CD4-positive, alpha-beta memory T cell (primary cell): ENCODE measurements around the gene CLCN5. TPM values are rescaled to one million over a fixed set of nuclear protein-coding genes. Genes with fewer than 3 reads are reported as not detected.

ENCODE experiments used
- CTCF ChIA-PET: fragments of 350-600 bp; sonication (Branson Sonifier 250); formaldehyde crosslinking; loops from one replicate; lab custom pipeline; 2021; ENCODE audit warnings: inconsistent platforms; ENCODE audit not compliant: partially characterized antibody; lab: Charles Lee
- POLR2A ChIA-PET: fragments of 350-600 bp; sonication (Branson Sonifier 250); formaldehyde crosslinking; loops from one replicate; lab custom pipeline; 2021; ENCODE audit not compliant: partially characterized antibody; lab: Charles Lee
- DNase-seq, 5 donors: peaks; one replicate each; pipeline versions ENCODE4 v3.0.0 to v3.0.0-alpha.2; 2020 to 2022; ENCODE audit warnings: mixed read lengths in 1 of 5
- H3K27ac ChIP-seq: one replicate; pipeline ENCODE4 v1.7.0; 2013; ENCODE audit warnings: low read depth, low read length
- H3K27me3 ChIP-seq: 2 replicates; pipeline ENCODE4 v1.7.0; 2013; ENCODE audit warnings: mild to moderate bottlenecking, low read length, moderate library complexity; ENCODE audit not compliant: insufficient read depth
- H3K36me3 ChIP-seq: 2 replicates; pipeline ENCODE4 v1.7.0; 2013; ENCODE audit warnings: mild to moderate bottlenecking, low read length, moderate library complexity; ENCODE audit not compliant: insufficient read depth
- H3K4me1 ChIP-seq: 2 replicates; pipeline ENCODE4 v1.7.0; 2013; ENCODE audit warnings: mild to moderate bottlenecking, low read length, moderate library complexity; ENCODE audit not compliant: insufficient read depth
- H3K4me3 ChIP-seq, 2 donors: one replicate each; pipeline ENCODE4 v1.7.0; 2013; ENCODE audit warnings: low read length in 2 of 2, mild to moderate bottlenecking in 1 of 2
- H3K9me3 ChIP-seq, 2 donors: one replicate each; pipeline ENCODE4 v1.7.0; 2013; ENCODE audit warnings: low read length in 2 of 2, control low read depth in 1 of 2; ENCODE audit not compliant: control insufficient read depth in 1 of 2
- H3K27ac Mint-ChIP-seq, 7 donors: one replicate each; pipeline ENCODE4 v1.8.0; 2020 to 2021; ENCODE audit warnings: mixed read lengths in 7 of 7, mild to moderate bottlenecking in 6 of 7, inconsistent platforms in 3 of 7, moderate library complexity in 3 of 7
- H3K27me3 Mint-ChIP-seq, 2 donors: one replicate each; pipeline ENCODE4 v1.8.0; 2020 to 2021; ENCODE audit warnings: mixed read lengths in 2 of 2
- H3K36me3 Mint-ChIP-seq, 2 donors: one replicate each; pipeline ENCODE4 v1.8.0; 2020 to 2021; ENCODE audit warnings: mixed read lengths in 2 of 2, inconsistent platforms in 1 of 2, mild to moderate bottlenecking in 1 of 2
- H3K4me1 Mint-ChIP-seq, 4 donors: one replicate each; pipeline ENCODE4 v1.8.0; 2020 to 2021; ENCODE audit warnings: mixed read lengths in 4 of 4, mild to moderate bottlenecking in 1 of 4
- H3K4me3 Mint-ChIP-seq, 8 donors: one replicate each; pipeline ENCODE4 v1.8.0; 2020 to 2021; ENCODE audit warnings: mixed read lengths in 8 of 8, mild to moderate bottlenecking in 7 of 8, moderate library complexity in 6 of 8, inconsistent platforms in 3 of 8
- H3K9me3 Mint-ChIP-seq, 8 donors: one replicate each; pipeline ENCODE4 v1.8.0; 2020 to 2021; ENCODE audit warnings: mixed read lengths in 8 of 8, mild to moderate bottlenecking in 5 of 8, inconsistent platforms in 3 of 8, moderate library complexity in 1 of 8
- intact Hi-C: fragments of 100-400 bp; cut with micrococcal nuclease; formaldehyde crosslinking; loops from one replicate; pipeline ENCODE4 v1.15.1; 2023
- polyA plus RNA-seq, 2 donors: library from polyadenylated mRNA; unstranded; fragments of 300-500 nt; fragmentation: Illumina TruSeq; gene quantifications; one replicate each; pipeline ENCODE4 v1.2.3, GENCODE V29; 2021
- total RNA-seq, 2 experiments: library from RNA; stranded (reverse); gene quantifications; one replicate each; pipeline ENCODE4 v1.2.3, GENCODE V29; 2021

CLCN5 gene
- total and polyA plus RNA-seq, 4 experiments from 2014 or later: 0.50 to 2.4 (median 1.3) TPM

DNA sequence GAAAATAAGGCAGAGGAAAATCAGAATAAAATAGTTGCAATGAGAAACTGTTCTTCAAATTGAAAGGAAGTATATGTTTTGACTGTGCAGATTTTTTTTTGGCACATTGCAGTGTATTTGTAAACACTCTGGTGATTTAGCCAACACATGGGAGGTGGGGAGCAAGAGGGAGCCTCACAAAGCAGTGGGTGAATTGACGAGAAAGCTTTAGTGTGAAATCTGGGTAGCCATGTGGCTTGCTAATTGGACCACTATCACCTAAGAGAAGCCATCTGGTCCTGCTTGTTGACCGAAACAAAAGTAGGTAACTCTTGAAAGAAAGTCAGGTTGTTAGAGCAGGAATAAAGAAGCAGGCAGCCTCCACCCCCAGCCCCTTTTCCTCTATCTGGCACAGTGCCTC is 10.4 kb downstream of the CLCN5 start:
- no peaks in the 10 kb centered on the region for H3K4me1 ChIP-seq
- Mint-ChIP-seq H3K4me1 (no peaks in the 10 kb centered on the region), H3K27me3 (no peaks in the 10 kb centered on the region), H3K4me3 (no peak overlapping the region), H3K9me3 (no peaks in the 10 kb centered on the region), H3K36me3 (no peaks in the 10 kb centered on the region), H3K27ac (no peak overlapping the region)
- CTCF ChIA-PET: no interaction called here
- no peak overlapping the region for H3K27ac ChIP-seq
- POLR2A ChIA-PET: no interaction called here
- no peak for DNase-seq
- H3K36me3 ChIP-seq: no peaks in the 10 kb centered on the region
- H3K27me3 ChIP-seq: no peaks in the 10 kb centered on the region
- no peaks in the 10 kb centered on the region for H3K9me3 ChIP-seq
- intact Hi-C loops: no loop called here
- no peak overlapping the region for H3K4me3 ChIP-seq

DNA sequence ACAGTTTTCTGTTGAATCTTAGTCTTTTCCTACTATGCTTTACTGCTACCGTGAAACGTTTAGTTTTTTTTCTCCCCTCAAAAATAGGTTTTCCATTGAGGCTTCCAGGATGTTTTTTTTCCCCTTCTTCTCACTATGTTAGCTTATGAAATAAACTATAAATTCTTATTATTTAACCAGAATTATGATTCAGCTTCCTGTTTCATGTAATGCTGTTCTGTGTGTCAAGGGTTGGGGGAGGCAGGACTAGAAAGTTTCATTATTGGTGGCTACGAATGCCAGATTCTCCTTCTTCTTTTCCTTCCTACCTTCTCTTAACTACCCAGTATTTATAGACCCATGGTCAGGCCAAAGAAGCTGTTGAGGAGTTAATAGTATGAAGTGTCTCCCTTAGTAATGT is 11.8 kb downstream of the CLCN5 start:
- Histone ChIP-seq H3K27me3 (no peaks in the 10 kb centered on the region), H3K9me3 (no peaks in the 10 kb centered on the region), H3K27ac (no peak overlapping the region), H3K4me1 (no peaks in the 10 kb centered on the region), H3K36me3 (no peaks in the 10 kb centered on the region), H3K4me3 (no peak overlapping the region)
- CTCF ChIA-PET: no interaction called here
- no peaks in the 10 kb centered on the region for H3K36me3 Mint-ChIP-seq
- no peak for DNase-seq
- intact Hi-C loops: no loop called here
- POLR2A ChIA-PET: no interaction called here
- no peaks in the 10 kb centered on the region for H3K4me1 Mint-ChIP-seq
- no peaks in the 10 kb centered on the region for H3K9me3 Mint-ChIP-seq
- no peak overlapping the region for H3K4me3 Mint-ChIP-seq
- H3K27me3 Mint-ChIP-seq: no peaks in the 10 kb centered on the region
- no peak overlapping the region for H3K27ac Mint-ChIP-seq

DNA sequence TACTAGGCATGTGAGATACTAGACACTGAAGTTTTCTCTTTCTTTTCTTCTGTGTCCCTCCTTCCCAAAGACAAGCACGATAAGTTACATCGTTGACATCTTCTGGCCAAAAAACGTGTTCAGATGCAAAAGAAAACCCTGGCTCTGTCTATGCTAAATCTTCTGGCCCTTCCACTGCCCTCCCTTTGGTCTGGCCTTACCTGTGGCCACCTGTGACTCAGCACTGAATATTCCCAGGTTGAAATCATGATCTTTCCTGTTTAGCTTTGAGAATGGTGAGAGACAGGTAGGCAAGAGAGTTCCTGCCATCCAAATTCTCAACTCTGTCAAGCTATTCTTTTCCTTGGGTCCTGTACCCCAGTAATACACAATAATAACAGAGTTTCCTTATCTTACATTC is 12.3 kb downstream of the CLCN5 start:
- Histone ChIP-seq H3K36me3 (no peaks in the 10 kb centered on the region), H3K27ac (no peak overlapping the region), H3K4me1 (no peaks in the 10 kb centered on the region), H3K4me3 (no peak overlapping the region), H3K9me3 (no peaks in the 10 kb centered on the region), H3K27me3 (no peaks in the 10 kb centered on the region)
- no peaks in the 10 kb centered on the region for H3K36me3 Mint-ChIP-seq
- no peak overlapping the region for H3K4me3 Mint-ChIP-seq
- ChIA-PET POLR2A (no interaction called here), CTCF (no interaction called here)
- peaks cover 0 to 2% (median 0%) of the 10 kb centered on the region in 8 donors for H3K9me3 Mint-ChIP-seq
- DNase-seq: no peak
- no peak overlapping the region for H3K27ac Mint-ChIP-seq
- H3K4me1 Mint-ChIP-seq: no peaks in the 10 kb centered on the region
- no peaks in the 10 kb centered on the region for H3K27me3 Mint-ChIP-seq
- intact Hi-C loops: no loop called here

DNA sequence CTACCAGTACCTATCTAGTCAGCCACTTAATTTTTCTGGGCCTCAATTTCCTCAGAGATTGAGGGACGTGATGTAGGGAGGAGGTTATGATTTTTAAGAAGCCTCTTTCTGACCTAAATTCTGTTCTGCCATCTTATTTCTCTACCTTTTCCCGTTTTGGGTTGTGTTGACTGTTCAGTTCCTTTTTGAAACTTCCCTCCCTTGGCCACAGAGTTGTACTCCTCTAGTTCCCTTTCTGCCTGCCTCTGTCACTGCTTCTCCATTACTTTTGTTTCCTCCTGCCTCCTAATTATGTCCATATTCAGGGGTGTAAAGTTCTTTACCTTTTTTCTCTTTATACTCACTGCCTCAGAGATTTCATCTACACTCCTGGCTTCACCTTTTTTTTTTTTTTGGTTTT is 25.4 kb downstream of the CLCN5 start:
- no peak overlapping the region for H3K4me3 Mint-ChIP-seq
- intact Hi-C loops: no loop called here
- peaks cover 0 to 4% (median 0%) of the 10 kb centered on the region in 8 donors for H3K9me3 Mint-ChIP-seq
- no peak overlapping the region for H3K4me3 ChIP-seq
- no peak for DNase-seq
- H3K27ac Mint-ChIP-seq: no peak overlapping the region
- no peaks in the 10 kb centered on the region for H3K4me1 Mint-ChIP-seq
- no peaks in the 10 kb centered on the region for H3K9me3 ChIP-seq
- no peaks in the 10 kb centered on the region for H3K36me3 ChIP-seq
- POLR2A ChIA-PET: no interaction called here
- H3K36me3 Mint-ChIP-seq: peaks cover 0 to 5% of the 10 kb centered on the region in 2 donors
- no peak overlapping the region for H3K27ac ChIP-seq
- no peaks in the 10 kb centered on the region for H3K27me3 ChIP-seq
- no peaks in the 10 kb centered on the region for H3K27me3 Mint-ChIP-seq
- H3K4me1 ChIP-seq: no peaks in the 10 kb centered on the region
- CTCF ChIA-PET: no interaction called here

DNA sequence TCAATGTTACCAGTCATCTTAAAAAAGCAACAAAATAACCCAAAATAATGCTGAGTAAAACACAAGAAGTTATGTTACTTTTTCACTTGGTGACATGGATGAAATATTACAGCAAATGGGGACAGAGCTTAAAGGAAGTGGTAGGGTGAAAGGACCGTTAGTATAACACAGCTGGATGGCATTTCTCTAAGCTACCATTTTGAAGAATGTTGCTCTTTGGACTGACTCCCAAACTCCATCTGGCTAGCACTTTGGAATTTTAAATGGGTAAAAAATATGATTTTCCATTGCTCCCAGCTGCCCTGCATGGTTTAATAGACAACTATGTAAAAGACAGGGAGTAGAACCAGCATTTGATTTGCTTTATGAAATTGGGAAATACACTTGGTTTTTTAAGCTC is 27.6 kb downstream of the CLCN5 start:
- no peaks in the 10 kb centered on the region for H3K36me3 ChIP-seq
- Mint-ChIP-seq H3K4me1 (no peaks in the 10 kb centered on the region), H3K9me3 (peaks cover 0 to 2% (median 0%) of the 10 kb centered on the region in 8 donors), H3K4me3 (no peak overlapping the region), H3K27ac (no peak overlapping the region), H3K36me3 (peaks cover 0 to 5% of the 10 kb centered on the region in 2 donors), H3K27me3 (no peaks in the 10 kb centered on the region)
- intact Hi-C loops: no loop called here
- H3K27ac ChIP-seq: no peak overlapping the region
- POLR2A ChIA-PET: no interaction called here
- CTCF ChIA-PET: no interaction called here
- no peaks in the 10 kb centered on the region for H3K9me3 ChIP-seq
- H3K27me3 ChIP-seq: no peaks in the 10 kb centered on the region
- no peak overlapping the region for H3K4me3 ChIP-seq
- no peaks in the 10 kb centered on the region for H3K4me1 ChIP-seq
- DNase-seq: no peak

DNA sequence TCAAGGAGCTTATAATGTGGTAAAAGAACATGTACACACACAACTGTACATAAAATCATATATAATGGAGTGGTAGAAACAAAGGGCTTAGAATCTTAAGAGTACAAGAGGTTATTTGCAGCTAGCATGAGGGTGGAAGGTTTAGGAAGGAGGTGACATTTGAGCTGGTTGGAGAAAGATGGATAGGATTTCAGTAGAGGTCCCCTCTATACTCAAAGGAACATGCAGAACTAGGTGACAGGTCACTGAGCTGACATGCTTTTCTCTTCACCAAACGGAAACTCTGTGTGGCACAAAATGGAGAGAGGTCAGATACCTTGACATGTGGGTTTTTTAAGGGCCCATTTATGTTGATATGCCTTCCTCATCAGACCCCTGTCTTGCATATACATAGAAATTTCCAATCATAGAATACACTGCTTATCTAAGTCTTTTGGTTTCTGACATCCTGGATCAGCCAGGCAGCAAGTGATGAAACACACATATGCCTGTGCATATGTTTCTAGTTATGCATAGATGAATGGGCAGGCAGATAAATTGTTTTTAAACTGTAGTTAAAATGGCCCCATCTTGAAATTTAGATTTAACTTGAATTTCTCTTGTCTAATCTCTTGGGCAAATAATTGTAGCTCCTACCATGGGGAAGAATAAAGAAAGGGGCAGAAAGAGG is 29.3 kb downstream of the CLCN5 start:
- ChIA-PET CTCF (no interaction called here), POLR2A (no interaction called here)
- Mint-ChIP-seq H3K4me1 (no peaks in the 10 kb centered on the region), H3K27ac (no peak overlapping the region), H3K9me3 (no peaks in the 10 kb centered on the region), H3K27me3 (no peaks in the 10 kb centered on the region), H3K4me3 (no peak overlapping the region), H3K36me3 (no peaks in the 10 kb centered on the region)
- Histone ChIP-seq H3K4me3 (no peak overlapping the region), H3K27ac (no peak overlapping the region), H3K27me3 (no peaks in the 10 kb centered on the region), H3K4me1 (no peaks in the 10 kb centered on the region), H3K36me3 (no peaks in the 10 kb centered on the region), H3K9me3 (no peaks in the 10 kb centered on the region)
- intact Hi-C loops: no loop called here
- DNase-seq: no peak

DNA sequence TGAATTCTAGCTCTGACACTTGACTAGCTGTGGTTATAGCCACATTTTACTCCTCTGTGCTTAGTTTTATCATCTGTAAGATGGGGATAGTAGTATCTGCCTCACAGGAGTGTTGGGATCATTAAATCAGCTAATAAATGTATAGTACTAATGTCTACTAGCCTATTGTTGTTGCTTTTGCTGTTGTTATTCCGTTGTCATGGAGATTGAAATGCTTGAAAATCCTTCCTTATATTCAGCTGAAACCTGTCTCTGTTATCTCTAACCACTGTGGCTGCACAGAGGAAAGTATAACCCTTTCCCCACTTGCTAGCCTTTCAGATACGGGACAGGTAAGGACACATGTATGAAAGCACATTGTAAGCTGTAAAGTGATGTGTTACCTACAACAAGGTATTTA is 33.9 kb downstream of the CLCN5 start:
- intact Hi-C loops: no loop called here
- H3K9me3 ChIP-seq: no peaks in the 10 kb centered on the region
- Mint-ChIP-seq H3K9me3 (no peaks in the 10 kb centered on the region), H3K27ac (no peak overlapping the region), H3K4me1 (no peaks in the 10 kb centered on the region), H3K36me3 (no peaks in the 10 kb centered on the region), H3K27me3 (no peaks in the 10 kb centered on the region), H3K4me3 (no peak overlapping the region)
- no peak for DNase-seq
- POLR2A ChIA-PET: no interaction called here
- CTCF ChIA-PET: no interaction called here
- H3K4me1 ChIP-seq: no peaks in the 10 kb centered on the region
- H3K4me3 ChIP-seq: no peak overlapping the region
- H3K27ac ChIP-seq: no peak overlapping the region
- H3K36me3 ChIP-seq: no peaks in the 10 kb centered on the region
- no peaks in the 10 kb centered on the region for H3K27me3 ChIP-seq
